Measurements from ENCODE around the gene CMC4.
A peak's percentile ranks its signal among the peaks of the same experiment; 100 is the strongest.

Gene CMC4, protein sequence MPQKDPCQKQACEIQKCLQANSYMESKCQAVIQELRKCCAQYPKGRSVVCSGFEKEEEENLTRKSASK

DNA sequence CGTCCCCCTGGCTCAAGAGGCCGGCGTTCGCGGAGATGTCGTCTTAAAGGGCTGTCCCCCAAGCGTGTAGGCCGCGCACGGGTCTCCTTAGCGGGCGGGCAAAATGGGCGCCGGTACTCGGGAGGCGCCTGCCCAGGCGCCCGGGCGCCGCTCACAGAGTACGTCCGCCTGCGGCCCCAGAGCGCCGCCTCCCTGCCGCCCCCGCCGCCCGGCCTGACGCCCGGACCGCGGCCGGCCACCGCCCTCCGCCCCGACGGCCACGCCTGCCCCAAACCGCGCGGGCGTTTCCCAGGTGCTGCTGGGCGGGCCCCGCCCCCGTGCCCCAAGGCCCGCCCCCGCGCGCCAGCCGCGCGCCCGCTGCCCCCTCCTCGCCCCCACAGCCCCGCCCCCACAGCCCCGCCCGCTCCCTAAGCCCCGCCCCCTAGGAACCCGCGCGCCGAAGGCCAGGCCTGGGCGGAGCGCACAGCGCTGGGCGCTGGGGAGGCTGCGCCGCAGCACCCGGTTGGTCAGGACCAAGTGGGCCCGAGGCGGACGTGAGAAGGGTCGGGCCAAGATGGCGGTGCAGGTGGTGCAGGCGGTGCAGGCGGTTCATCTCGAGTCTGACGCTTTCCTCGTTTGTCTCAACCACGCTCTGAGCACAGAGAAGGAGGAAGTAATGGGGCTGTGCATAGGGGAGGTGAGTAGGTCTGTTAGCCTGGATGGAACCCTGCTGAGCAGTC, at the start of gene CMC4, which contains the start of the genes BRCC3 and MTCP1:
Gene CMC4 (minus strand): TSS at position 162 of the 719 bp plus-strand sequence. CDS start 7,113 bp downstream, outside the sequence.
Gene BRCC3 (plus strand): TSS at position 534 of the 719 bp plus-strand sequence. CDS start 20 bp downstream, at position 554.
Gene MTCP1 (minus strand): TSS at position 162 of the 719 bp plus-strand sequence. CDS start 5,126 bp downstream, outside the sequence.
- peak; percentile 86 for DNase-seq

DNA sequence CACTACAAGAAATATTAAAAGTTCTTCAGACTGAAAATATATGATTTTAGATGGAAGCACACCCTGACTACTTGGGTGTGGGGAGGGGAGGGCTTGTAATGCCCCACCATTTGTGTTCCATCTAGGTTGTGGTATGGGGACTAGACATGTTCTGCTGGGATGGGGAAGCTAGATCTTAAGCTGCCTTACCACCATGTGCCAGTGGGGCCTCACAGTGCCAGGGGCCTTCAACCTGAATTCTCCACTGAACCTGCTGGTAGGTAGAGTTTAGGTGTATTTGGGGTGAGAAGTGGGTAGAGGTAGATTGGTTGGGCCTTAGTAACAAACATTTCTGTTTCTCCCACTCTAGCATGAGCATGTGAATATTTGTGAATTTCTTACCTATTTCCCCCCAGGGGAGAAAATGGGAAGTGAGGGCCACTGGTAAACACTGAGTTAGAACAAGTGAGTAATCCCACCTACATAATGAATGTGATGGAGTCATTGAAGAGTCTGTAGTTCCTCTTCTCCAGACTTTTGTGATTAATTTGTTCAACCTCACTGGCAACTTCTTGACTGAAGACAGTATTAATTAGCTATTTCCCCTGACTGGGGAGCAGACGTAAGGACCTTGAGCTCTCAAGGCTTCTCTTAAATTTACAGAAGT, 44.4 kb upstream of the CMC4 start:
- peak; percentile 27 for DNase-seq

DNA sequence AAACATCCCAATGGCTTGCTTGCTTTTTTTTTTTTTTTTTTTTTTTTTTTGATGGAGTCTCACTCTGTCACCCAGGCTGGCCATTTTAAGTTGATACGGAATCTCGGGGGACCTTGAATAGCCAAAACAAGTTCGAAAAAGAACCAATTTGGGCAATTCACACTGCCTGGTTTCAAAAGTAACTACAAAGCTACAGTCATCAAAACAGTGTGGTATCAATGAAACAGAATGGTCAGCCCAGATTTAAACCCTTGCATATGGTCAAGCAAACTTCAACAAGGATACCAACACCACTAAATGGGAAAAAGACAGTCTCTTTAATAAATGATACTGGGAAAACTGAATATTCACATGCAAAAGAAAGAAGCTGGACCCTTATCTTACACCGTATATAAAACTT, 42.2 kb upstream of the CMC4 start:
- DNase-seq, result no peak

DNA sequence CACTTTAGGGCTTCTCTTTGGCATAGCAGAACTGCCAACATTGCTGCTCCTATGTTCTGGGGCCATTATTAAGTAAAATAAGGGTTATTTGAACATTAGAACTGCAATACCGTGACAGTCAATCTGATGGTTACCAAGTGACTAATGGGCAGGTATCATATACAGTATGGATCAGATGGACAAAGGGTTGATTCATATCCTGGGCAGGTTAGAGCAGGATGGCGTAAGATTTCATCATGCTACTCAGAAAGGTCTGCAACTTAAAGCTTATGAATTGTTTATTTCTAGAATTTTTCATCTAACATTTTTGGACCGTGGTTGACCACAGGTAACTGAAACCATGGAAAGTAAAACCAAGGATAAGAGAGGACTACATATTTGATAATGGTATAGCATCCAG, 41.2 kb upstream of the CMC4 start:
- no peak for DNase-seq

DNA sequence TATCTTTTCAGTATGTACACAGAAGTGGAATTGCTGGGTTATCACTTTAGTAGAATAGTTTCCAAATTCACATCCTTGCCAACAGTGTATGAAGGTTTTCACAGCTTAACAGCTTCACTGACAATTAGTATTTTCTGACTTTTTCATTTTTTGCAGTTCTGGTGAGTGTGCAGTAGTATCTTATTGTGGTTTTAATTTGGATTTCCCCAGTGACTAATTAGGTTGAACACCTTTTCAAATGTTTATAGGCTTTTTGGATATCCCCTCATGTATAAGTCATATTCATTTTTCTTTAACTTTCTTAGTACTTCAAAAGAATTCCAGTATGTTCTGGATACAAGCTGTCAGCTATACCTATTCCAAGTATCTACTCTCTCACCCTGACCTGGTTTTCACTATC, 37.5 kb upstream of the CMC4 start:
- DNase-seq, result no peak

DNA sequence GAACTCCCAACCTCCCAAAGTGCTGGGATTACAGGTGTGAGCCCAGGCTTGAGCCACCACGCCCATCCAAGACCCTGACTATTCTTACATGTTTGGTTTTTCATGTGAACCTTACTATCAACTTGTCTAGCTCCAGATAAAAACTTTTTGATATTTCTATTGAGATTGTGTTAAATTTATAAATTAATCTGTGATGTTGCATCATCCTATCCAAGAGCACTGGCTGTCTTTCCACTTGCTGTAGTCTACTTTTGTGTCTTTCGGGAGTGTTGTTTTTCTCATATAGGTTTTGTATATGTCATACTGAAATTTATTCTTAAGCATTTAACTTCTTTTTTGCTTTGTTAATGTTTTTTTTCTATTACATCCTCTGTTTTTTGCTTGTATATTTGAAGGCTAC, 35.0 kb upstream of the CMC4 start:
- DNase-seq, result no peak

DNA sequence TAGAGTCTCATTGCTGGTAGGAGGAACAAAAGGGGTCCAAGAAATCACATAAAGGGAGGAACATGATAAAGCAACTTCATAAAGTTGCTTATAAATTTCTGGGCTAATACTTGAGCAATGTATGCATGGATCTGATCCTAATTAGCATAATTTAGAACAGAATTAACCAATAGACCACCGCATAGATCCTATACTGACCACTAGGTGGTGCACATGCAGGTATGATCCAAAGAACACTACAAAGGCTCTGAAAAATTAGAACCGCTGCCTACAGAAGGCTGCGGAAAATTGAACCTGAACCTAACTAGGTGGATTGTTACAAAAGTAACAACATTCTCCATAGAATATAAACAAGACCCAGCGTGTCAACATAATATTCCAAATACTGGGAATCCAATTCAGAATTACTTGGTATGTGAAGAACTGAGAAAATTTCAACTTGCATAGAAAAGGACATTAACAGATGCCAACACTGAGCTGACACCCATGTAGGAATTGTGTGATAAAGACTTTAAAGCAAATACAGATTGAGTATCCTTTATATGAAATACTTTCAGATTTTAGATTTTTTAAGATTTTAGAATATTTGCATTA, 23.6 kb upstream of the CMC4 start:
- peak; percentile 25 for DNase-seq

DNA sequence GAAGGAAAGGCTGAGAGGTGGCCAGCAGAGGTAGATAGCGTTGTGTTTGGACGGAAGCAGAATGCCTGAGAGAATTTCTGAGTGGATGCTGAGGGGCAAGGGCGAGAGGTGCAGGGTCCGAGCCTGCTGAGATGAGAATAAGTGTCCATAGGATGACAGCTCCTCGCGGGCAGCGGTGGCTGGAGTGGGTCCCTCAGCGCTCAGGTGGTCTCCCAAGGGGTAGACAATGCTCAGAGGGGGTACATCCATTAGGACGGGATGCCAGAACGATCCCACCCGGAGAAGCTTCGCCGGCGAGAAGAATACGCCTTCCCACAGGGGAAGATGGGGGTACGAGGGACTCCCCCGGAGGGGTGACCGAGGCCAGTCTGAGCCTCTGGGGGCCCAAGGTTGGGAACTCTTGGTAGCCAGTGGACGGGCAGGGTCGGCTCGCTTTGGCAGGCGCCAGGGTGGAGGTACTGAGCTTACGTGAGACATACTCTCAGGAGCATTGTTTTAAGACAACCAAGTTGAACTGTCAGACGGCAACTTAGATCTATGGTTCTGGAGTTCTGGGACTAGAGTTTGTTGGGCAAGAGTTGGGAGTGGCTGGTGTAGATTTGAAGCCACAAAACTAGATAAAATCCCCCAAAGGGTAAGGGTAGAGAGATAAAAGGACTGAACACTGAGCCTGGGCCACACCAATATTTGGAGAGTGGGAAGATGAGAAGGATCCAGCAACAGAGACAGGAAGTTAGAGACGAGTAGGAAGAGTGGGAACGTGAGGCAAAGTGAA, 16.2 kb upstream of the CMC4 start:
- no peak for DNase-seq

DNA sequence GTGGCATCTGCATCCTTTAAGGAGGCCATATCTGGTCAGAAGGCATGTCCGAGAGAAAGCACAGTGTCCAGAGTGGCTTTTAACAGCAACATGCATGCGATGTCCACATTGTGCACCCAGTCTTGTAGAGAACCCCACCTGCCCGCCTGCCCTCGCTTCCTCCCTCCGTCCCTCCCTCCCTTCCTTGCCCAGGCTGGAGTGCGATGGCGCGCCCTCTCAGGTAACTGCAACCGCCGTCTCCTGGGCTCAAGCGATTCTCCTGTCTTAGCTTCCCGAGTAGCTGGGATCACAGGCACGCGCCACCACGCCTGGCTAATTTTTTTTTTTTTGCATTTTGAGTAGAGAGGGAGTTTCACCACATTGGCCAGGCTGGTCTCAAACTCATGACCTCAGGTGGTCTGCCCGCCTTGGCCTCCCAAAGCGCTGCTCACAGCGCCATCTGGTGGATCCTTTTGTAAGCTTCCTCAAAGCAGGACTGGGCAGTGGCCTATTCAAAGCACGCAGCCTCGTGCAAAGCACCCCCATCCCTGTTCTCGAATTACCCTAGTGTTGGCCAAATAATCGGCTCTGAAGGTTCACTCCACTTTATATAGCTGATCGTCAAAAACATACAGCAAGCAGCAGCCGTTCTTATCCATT, 15.4 kb upstream of the CMC4 start:
- peak; percentile 46 for DNase-seq

DNA sequence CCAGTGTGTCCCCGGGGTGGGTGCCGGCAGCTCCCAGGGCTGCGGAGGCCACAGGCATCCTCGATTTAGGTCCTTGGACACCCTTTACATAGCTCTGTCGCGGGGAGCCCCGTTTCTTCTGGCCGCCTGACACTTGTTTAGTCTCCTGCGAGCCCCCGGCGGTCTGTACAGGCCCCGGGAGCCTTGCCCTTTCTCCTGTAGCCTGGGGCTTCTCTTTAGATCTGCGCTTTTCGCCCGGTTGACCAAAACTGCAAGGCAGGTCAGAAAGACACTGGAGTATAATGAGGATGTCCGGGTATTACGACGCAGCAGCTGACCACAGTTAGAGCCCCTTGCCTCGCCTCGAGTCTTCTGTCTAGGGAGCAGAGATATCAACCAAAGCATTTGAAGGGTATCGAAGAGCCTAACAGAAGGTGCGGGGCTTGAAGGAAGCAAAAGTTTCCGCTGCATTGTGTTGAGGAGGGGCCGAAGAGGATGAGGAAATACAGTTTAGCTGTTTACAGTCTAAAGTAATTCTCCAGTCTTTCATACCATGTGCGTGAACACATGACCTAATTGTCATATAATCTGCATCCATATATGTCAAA, 851 bp upstream of the CMC4 start:
- DNase-seq, result no peak

DNA sequence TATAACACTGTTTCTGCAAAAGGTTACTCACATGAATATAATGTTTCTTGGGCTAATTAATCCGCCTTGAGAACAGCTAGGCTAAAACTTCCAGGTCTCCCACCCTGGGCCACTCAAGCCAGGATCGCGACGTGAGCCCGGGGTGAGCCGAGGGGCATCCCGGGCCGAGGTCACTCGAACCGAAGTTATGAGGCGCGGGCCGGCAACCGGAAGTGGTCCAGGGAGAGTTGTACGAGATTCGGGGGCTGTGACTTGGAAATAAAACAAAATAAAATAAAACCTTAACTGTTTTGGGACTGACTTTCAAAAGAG, 317 bp downstream of the CMC4 start:
- no peak for DNase-seq

DNA sequence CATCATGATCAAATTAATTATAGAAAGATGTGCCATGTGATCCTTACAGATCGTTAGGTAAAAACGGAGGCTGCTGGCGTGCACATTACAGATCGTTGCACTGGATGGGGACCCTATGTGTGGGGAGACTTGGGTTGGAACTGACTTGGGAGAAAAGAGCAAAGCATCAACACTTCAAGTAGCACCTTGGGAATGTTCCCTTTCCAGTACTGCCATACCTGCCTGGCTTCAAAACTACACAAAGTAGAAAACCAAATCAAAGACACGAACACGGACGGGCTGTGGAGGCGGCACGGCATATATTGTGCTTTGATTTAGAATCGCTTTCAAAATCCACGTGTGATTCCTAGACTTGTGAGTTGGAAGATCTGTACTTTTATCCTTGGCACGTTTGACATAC, 898 bp downstream of the CMC4 start:
- DNase-seq, result no peak

DNA sequence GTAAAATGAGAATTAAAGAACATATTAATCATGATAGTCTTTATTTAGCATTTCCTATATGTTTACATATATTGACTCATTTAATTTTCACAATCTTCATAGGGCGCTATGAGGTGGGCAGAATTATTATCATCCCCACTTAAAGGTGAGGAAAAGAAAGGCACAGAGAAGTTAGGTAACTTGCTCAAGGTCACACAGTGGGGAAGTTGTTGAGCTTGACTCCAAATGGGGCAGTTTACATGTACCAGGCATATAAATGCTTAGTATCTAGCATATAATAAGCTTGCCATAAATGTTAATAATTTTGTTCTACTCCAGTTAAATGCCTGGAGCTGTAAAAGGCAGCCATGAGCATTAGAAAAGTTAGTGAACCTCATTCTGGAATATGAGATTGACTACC, 1.5 kb downstream of the CMC4 start:
- DNase-seq, result no peak

DNA sequence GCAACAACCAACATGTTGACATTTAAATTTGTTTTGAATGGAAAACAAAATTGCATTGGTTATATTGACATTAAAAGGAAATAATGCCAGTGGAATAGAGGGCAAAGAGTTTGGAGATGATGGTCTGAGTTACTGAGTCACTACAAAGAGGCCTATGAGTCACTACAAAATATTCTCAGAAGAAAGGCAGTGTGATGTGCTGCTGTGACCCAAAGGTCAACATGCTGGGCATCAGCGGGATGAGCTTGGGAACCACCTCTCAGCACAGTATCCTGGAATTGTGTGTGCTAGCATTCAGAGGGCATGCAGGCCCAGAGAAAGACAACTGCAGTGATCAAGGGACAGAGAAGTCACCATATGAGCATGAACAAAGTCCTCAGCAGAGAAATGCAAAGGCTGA, 2.8 kb downstream of the CMC4 start:
- peak; percentile 54 for DNase-seq

DNA sequence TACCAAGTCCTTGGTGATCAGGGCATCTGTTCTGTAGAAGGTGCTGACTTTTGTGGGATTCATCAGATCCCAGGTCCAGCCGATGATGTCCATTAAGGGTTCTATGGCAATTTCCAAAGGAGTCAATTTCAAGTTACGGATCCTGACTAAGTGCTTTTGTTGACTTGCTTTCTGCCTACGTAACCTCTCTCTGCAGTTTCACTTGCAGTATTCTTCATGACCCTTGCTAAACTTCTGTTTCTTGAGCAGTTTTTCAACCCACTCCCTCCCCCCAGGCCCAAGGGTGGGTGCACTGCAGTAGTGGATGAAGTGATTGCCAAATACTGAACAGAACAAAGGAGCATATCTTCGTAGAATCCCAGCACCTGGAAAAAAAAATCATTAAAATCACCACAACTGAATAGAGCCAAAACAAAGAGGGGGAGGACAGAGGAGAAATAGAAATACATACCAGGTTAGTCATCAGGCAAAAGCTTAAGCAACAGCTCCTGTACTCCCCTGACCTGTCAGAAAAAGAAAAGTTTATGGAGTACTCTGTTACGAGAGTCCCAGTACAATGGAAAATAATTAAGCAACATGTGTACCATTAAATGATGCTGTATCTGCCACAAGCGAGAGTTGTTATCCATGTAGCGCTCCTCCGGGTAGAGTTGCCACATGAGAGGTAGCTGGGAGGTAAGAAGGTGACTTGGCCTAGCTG, 5.8 kb downstream of the CMC4 start:
- DNase-seq, result peak; percentile 45

DNA sequence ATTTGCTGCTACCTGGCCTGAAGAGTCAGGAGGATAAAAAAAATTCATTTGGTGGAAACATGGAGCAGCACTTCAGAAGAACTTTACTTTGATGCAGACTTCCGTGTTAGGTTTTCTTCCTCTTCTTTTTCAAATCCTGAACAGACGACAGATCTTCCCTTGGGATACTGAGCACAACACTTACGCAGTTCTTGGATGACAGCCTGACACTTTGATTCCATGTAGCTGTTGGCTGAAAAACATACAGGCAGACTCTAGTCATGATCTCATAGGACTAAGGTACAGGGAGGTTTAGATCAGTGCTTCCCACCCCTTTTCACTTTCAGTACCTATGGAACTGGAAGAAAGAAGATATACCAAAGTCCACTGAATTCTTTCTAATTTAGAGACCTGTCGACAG, 9.2 kb downstream of the CMC4 start:
- no peak for DNase-seq

DNA sequence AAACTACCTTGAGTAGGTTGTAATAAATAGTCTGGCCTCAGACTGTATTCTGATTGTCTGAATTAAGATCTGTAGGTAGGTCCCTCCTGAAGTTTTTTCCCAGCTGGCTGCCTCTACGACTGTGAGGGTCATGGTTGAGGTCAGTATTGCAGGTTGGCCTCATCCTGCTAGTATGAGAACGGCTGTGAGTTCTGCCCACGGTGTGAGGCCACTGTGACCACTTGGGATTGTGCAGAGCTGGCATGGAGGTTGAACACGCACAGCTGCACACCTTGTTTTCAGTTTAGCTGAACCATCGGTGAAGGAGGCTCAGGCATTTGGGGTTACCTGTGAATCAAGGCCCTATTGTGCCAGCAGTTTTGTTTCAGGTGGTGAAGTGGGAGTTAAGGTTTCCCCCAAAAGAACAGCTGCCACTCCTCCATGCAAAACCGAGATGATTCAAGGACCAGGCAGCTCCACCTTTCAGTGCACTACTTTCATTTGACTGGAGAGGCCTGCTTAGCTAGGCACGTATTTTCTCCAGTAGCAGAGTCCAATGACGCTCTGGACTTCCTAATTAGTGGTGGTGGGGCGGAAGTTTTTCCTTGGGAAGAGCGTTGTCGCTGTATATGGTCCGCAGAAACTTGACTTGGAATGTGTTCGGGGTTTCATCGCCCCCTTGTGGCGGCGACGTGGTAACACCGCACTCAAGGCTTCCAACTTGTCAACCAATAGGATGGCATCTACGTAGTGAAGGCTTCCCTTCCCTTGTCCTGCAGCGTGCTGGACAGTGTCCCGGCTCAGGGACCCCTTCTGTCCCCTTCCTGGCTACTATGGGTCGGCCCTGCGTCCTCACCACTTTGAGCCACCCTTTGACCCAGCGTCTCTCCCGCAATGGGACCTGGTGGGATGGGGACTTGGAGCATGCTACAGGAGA, 13.8 kb downstream of the CMC4 start:
- peak; percentile 53 for DNase-seq

DNA sequence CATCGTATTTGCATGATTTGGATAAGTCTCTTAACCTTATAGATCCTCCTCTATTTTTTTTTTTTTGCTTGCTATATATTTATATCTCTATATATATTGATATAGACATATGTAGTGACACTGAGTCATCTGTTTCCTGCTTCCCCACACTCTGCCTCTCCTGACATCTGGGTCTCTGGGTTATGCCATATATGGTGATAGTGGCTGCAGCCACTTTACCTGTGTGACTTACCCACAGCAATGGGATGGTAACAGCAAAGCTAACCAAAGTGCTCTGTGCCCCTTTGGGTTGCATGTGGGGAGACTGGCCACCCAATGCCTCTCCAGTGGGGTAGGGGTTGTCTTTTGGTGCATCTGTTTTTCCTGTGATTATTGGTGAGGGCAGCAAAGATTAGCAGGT, 14.5 kb downstream of the CMC4 start:
- no peak for DNase-seq

DNA sequence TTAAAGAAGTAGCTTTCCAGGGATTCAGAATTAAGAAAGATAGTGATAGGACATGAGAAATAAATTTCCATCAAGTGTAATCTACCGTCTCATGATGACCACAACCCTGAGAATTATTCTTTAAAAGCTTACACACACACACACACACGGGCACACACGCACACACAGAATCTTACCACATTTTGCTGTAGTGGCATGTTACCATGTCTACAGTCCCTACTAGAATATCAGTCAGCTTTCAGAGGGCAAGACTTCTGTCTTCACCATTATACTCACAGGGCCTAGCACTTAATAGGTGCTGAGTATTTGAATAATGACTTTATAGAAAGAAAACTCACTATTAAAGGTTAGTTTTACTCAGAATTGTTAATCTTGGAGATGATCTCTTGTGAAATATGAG, 15.4 kb downstream of the CMC4 start:
- no peak for DNase-seq

DNA sequence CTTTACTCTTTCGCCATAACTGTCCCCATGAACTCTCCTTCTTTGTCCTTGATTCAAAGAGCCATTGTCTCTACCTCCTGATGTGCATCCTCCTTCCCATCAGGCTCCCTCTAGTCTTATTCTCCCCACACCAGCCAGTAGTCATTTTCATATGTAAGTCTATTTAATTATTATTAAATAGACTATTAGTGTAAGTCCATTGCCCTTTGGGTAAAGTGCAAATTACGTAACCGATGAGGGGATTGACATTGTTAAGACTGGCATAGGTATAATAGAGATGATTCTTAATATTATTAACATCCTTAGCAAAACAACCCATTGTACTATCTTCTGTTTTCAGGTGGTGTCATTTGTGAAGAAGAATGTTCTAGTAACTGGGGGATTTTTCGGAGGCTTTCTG, 16.7 kb downstream of the CMC4 start:
- DNase-seq, result no peak

DNA sequence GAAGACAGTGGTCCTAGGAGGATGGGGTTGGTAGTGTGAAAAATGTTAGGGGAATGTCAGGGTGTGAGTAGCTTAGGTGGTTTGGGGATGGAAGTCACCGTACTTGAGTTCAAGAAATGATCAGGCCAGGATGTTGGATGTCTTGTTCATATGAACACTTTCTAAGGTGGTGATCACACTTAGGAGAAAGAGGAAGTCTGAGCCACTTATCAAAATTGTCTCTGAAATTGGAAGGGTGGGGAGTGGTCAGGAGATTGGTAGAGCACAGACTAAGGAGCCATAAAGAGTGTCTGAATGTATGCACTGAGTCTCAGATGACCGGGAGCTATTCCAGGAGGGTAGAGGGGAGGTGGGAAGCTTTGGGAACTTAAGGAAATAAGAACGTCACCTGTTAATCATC, 17.3 kb downstream of the CMC4 start:
- DNase-seq, result no peak
